A549 (cell line): ENCODE measurements around the gene NPAS2.

ENCODE experiments used
- BHLHE40 ChIP-seq: IDR thresholded peaks from 2 replicates; pipeline ENCODE4 v1.6.1; 2012; ENCODE audit warnings: low read depth, low read length, inconsistent platforms
- ESRRA ChIP-seq: fragments of 150-350 bp; IDR thresholded peaks from 2 replicates; pipeline ENCODE4 v1.6.1; 2014; ENCODE audit warnings: mild to moderate bottlenecking, low read length, borderline replicate concordance
- HDAC2 ChIP-seq: fragments of 200-600 bp; sonication (generic); IDR thresholded peaks from 2 replicates; pipeline ENCODE4 v1.6.1; 2016
- JUN ChIP-seq, 2 experiments: fragments of >200 bp; sonication (Bioruptor Twin); formaldehyde crosslinking; IDR thresholded peaks; 2 replicates in 1 of 2; 3 replicates in 1 of 2; pipeline ENCODE4 v1.6.1; 2016 to 2017
- JUNB ChIP-seq: fragments of >200 bp; sonication (Bioruptor Twin); formaldehyde crosslinking; IDR thresholded peaks from 2 replicates; pipeline ENCODE4 v1.6.1; 2016
- POLR2A ChIP-seq: IDR thresholded peaks from 2 replicates; pipeline ENCODE4 v1.6.1; 2012; ENCODE audit warnings: mild to moderate bottlenecking, low read length
- POLR2AphosphoS2 ChIP-seq: conservative IDR thresholded peaks from 2 replicates; pipeline ENCODE4 v1.6.1; 2012; ENCODE audit warnings: low read length, improper control_type of control experiment, inconsistent platforms
- SMC3 ChIP-seq: fragments of >200 bp; sonication (Bioruptor Twin); formaldehyde crosslinking; IDR thresholded peaks from 3 replicates; pipeline ENCODE4 v1.6.1; 2018; ENCODE audit warnings: inconsistent platforms
- TF ChIP-seq, protein P1 (sequence below): fragments of >200 bp; sonication (Bioruptor Twin); formaldehyde crosslinking; IDR thresholded peaks from 3 replicates; pipeline ENCODE4 v1.5.1; 2016
- TF ChIP-seq, protein P2 (sequence below): IDR thresholded peaks from 2 replicates; pipeline ENCODE4 v1.6.1; 2012

DNA sequence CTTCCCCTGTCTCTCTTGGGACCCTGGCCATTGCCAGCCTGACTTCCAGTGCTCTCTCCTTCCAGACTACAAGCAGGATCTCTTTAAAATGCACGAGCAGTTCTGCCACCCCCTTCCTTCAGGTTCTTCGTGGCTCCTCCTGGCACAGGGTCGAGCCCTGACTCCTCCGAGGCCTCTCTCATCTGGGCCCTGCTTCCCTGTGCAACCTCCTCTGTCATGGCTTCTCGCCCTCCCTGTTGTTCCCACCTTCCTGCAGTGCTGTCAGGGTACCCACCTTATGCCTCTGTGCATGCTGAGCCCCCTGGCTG lies 125.4 kb downstream of the NPAS2 start:
- TF ChIP-seq, protein P1, sequence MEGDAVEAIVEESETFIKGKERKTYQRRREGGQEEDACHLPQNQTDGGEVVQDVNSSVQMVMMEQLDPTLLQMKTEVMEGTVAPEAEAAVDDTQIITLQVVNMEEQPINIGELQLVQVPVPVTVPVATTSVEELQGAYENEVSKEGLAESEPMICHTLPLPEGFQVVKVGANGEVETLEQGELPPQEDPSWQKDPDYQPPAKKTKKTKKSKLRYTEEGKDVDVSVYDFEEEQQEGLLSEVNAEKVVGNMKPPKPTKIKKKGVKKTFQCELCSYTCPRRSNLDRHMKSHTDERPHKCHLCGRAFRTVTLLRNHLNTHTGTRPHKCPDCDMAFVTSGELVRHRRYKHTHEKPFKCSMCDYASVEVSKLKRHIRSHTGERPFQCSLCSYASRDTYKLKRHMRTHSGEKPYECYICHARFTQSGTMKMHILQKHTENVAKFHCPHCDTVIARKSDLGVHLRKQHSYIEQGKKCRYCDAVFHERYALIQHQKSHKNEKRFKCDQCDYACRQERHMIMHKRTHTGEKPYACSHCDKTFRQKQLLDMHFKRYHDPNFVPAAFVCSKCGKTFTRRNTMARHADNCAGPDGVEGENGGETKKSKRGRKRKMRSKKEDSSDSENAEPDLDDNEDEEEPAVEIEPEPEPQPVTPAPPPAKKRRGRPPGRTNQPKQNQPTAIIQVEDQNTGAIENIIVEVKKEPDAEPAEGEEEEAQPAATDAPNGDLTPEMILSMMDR = no peak
- TF ChIP-seq JUNB (no peak), POLR2A (no peak), POLR2AphosphoS2 (no peak), SMC3 (no peak), HDAC2 (no peak), JUN (IDR thresholded peaks at IDR 0.05) (no peak), ESRRA (no peak), BHLHE40 (no peak)
- TF ChIP-seq, protein P2, sequence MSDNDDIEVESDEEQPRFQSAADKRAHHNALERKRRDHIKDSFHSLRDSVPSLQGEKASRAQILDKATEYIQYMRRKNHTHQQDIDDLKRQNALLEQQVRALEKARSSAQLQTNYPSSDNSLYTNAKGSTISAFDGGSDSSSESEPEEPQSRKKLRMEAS = no peak
